ENCODE results near the gene HNRNPL. TPM values are rescaled to one million over a fixed set of nuclear protein-coding genes. Genes with fewer than 3 reads are reported as not detected.

HNRNPL gene
- total RNA-seq (2021; ENCODE audit: unreplicated experiment) (749 TPM), Bru-seq, nascent RNA (percentile 100 among the genes with signal in this experiment), BruChase-seq, experiment 1, labeled RNA remaining after a 2-hour chase (percentile 100 among the genes with signal in this experiment), BruChase-seq, experiment 2, labeled RNA remaining after a 6-hour chase (percentile 99 among the genes with signal in this experiment)
- 460 TPM for polyA plus RNA-seq (2012; ENCODE audit: insufficient read length)
- long read RNA-seq, transcript HNRNPL-203 (7 exons, 2,404 nt) = minor isoform, 16 of 1,122 reads
- long read RNA-seq, transcript HNRNPL-201 (13 exons, 2,471 nt) = major isoform, 473 of 1,122 reads
- long read RNA-seq, transcript HNRNPL-206 (6 exons, 3,094 nt) = minor isoform, 50 of 1,122 reads
- long read RNA-seq, transcript HNRNPL-210 (13 exons, 1,633 nt) = minor isoform, 10 of 1,122 reads
- long read RNA-seq, partial matches to known transcripts = 275 of 1,122 reads
- long read RNA-seq, other reads (novel, unspliced or antisense) = 281 of 1,122 reads

DNA sequence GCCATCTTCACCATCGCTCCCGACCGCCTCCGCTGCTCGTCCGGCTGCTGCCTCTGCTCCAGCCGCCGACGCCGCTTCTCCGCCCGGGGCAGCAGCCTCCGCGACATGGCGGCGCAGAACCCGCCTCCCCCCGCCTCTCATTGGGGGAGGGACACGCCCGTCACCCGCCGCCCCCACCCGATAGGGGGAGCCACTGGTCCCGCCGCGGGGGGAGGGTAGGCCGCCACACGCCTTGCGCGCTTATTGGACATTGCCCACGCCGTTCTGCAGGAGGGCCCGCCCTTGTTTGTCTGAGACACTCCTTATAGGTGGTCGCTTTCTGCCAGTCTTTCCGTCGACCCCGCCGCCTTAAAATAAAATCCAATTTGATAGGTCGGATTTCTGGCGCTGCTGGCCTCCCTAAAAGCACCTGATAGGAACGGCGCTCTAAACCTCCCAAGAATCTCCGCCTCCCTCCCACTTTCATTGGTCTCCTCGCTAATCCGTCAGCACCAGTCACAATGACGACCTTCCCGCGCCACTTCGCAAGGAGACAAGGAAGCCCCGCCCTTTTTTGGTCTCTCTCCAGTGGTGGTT, at the start of gene HNRNPL:
HNRNPL (minus strand) TSS at position 127 of the 576 bp plus-strand sequence; CDS start at position 107, 20 bp downstream.
- H3K4me1 ChIP-seq (ENCODE audit: control insufficient read depth, insufficient read depth, low read length) = peaks cover 52% of the 10 kb centered on the region
- peak within 1 kb of the TSS; percentile 61 to 70 for H3K4me3 ChIP-seq (ENCODE audit: low read depth in 2 of 2, low read length in 2 of 2)
- H3K27me3 ChIP-seq (ENCODE audit: control insufficient read depth, insufficient read depth, low read length) = no peaks in the 10 kb centered on the region
- ChIA-PET POLR2A (interaction anchor here (0.6 to 1.5 kb wide), 16 partner anchors 10 to 946 kb away, joined by 3 to 30 read pairs (median 6); partner anchors contain the start of genes ECH1, MRPS12, NFKBIB and SARS2), CTCF (interaction anchor here (0.6 to 1.0 kb wide), 4 partner anchors 9 to 189 kb away, joined by 3 to 7 read pairs (median 6); partner anchors contain the start of genes MRPS12 and SARS2)
- BruUV-seq (replicated peaks) = no TSS peak
- in situ Hi-C loops (cut with HindIII; ENCODE audit: low pct_unique_long_range_greater_than_20kb, low sequenced_read_pairs) (loop anchor here (10.0 kb wide), 1 partner anchor 85 kb away; the partner anchor contains the start of genes MRPS12 and SARS2), intact Hi-C loops (cut with micrococcal nuclease; ENCODE audit: unreplicated experiment) (loop anchor here (1.0 to 10.0 kb wide), 3 partner anchors 47 to 345 kb away; partner anchors contain the start of genes MRPS12, NFKBIB, SARS2 and SIRT2)
- peak; percentile 100 for DNase-seq (ENCODE audit: low read depth, low spot score)
- ATAC-seq = peak; percentile 75
- TF ChIP-seq TCF7L2 (IDR thresholded peaks at IDR 0.05; ENCODE audit: low read depth, low read length) (peak; percentile 89), SIN3A (IDR thresholded peaks at IDR 0.05; ENCODE audit: borderline replicate concordance, insufficient read depth, low read depth, low read length) (no peak)
- peak within 1 kb of the TSS; percentile 99 for H3K27ac ChIP-seq (ENCODE audit: low read length)
- peaks cover 31% of the 10 kb centered on the region for H3K36me3 ChIP-seq (ENCODE audit: control insufficient read depth, insufficient read depth, low read length)
- no peaks in the 10 kb centered on the region for H3K9me3 ChIP-seq (ENCODE audit: control insufficient read depth, insufficient read depth, low read depth, low read length)

- BruUV-seq (replicated peaks) = no TSS peak
- Histone ChIP-seq H3K27ac (ENCODE audit: low read length) (peak overlapping the region; percentile 66), H3K4me3 (ENCODE audit: low read depth in 2 of 2, low read length in 2 of 2) (peak overlapping the region; percentile 55 to 75), H3K4me1 (ENCODE audit: control insufficient read depth, insufficient read depth, low read length) (peaks cover 15% of the 10 kb centered on the region), H3K36me3 (ENCODE audit: control insufficient read depth, insufficient read depth, low read length) (no peaks in the 10 kb centered on the region), H3K27me3 (ENCODE audit: control insufficient read depth, insufficient read depth, low read length) (no peaks in the 10 kb centered on the region), H3K9me3 (ENCODE audit: control insufficient read depth, insufficient read depth, low read depth, low read length) (peaks cover 6% of the 10 kb centered on the region; the same call in 1 of the 2 replicates)
- POLR2A ChIA-PET = no interaction called here
- CTCF ChIA-PET = no interaction called here
- intact Hi-C loops (cut with micrococcal nuclease; ENCODE audit: unreplicated experiment) (loop anchor here (5.0 kb wide), 1 partner anchor 47 kb away; no protein-coding TSS in a partner anchor), in situ Hi-C loops (cut with HindIII; ENCODE audit: low pct_unique_long_range_greater_than_20kb, low sequenced_read_pairs) (no loop called here)
- peak; percentile 0 for ATAC-seq
- no peak for DNase-seq (ENCODE audit: low read depth, low spot score)
- TF ChIP-seq, protein P1, sequence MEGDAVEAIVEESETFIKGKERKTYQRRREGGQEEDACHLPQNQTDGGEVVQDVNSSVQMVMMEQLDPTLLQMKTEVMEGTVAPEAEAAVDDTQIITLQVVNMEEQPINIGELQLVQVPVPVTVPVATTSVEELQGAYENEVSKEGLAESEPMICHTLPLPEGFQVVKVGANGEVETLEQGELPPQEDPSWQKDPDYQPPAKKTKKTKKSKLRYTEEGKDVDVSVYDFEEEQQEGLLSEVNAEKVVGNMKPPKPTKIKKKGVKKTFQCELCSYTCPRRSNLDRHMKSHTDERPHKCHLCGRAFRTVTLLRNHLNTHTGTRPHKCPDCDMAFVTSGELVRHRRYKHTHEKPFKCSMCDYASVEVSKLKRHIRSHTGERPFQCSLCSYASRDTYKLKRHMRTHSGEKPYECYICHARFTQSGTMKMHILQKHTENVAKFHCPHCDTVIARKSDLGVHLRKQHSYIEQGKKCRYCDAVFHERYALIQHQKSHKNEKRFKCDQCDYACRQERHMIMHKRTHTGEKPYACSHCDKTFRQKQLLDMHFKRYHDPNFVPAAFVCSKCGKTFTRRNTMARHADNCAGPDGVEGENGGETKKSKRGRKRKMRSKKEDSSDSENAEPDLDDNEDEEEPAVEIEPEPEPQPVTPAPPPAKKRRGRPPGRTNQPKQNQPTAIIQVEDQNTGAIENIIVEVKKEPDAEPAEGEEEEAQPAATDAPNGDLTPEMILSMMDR (IDR thresholded peaks at IDR 0.05) = no peak
These were observed 49.1 kb upstream of the HNRNPL start for GRCh38 chr19:38898788-38899446.

GRCh38 chr19:38894968-38895367, 45.2 kb upstream of the HNRNPL start:
- TF ChIP-seq TCF7L2 (IDR thresholded peaks at IDR 0.05; ENCODE audit: low read depth, low read length) (no peak), POLR2AphosphoS5 (IDR thresholded peaks at IDR 0.05; ENCODE audit: low read depth, low read length) (no peak), SIN3A (IDR thresholded peaks at IDR 0.05; ENCODE audit: borderline replicate concordance, insufficient read depth, low read depth, low read length) (no peak)
- TF ChIP-seq, protein P2, sequence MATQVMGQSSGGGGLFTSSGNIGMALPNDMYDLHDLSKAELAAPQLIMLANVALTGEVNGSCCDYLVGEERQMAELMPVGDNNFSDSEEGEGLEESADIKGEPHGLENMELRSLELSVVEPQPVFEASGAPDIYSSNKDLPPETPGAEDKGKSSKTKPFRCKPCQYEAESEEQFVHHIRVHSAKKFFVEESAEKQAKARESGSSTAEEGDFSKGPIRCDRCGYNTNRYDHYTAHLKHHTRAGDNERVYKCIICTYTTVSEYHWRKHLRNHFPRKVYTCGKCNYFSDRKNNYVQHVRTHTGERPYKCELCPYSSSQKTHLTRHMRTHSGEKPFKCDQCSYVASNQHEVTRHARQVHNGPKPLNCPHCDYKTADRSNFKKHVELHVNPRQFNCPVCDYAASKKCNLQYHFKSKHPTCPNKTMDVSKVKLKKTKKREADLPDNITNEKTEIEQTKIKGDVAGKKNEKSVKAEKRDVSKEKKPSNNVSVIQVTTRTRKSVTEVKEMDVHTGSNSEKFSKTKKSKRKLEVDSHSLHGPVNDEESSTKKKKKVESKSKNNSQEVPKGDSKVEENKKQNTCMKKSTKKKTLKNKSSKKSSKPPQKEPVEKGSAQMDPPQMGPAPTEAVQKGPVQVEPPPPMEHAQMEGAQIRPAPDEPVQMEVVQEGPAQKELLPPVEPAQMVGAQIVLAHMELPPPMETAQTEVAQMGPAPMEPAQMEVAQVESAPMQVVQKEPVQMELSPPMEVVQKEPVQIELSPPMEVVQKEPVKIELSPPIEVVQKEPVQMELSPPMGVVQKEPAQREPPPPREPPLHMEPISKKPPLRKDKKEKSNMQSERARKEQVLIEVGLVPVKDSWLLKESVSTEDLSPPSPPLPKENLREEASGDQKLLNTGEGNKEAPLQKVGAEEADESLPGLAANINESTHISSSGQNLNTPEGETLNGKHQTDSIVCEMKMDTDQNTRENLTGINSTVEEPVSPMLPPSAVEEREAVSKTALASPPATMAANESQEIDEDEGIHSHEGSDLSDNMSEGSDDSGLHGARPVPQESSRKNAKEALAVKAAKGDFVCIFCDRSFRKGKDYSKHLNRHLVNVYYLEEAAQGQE (IDR thresholded peaks at IDR 0.05; ENCODE audit: insufficient read depth in 1 of 2, low read depth in 2 of 2, low read length in 1 of 2) = no peak
- TF ChIP-seq, protein P1 (IDR thresholded peaks at IDR 0.05) = no peak
- CTCF ChIA-PET = interaction anchor here (1.2 kb wide), 1 partner anchor 36 kb away, joined by 3 read pairs; the partner anchor contains the start of genes MRPS12 and SARS2
- Histone ChIP-seq H3K36me3 (ENCODE audit: control insufficient read depth, insufficient read depth, low read length) (no peaks in the 10 kb centered on the region), H3K4me1 (ENCODE audit: control insufficient read depth, insufficient read depth, low read length) (peaks cover 10% of the 10 kb centered on the region), H3K27ac (ENCODE audit: low read length) (no peak overlapping the region), H3K27me3 (ENCODE audit: control insufficient read depth, insufficient read depth, low read length) (no peaks in the 10 kb centered on the region), H3K9me3 (ENCODE audit: control insufficient read depth, insufficient read depth, low read depth, low read length) (no peaks in the 10 kb centered on the region), H3K4me3 (ENCODE audit: low read depth in 2 of 2, low read length in 2 of 2) (no peak overlapping the region)
- intact Hi-C loops (cut with micrococcal nuclease; ENCODE audit: unreplicated experiment) = loop anchor here (5.0 kb wide), 1 partner anchor 43 kb away; no protein-coding TSS in a partner anchor
- ATAC-seq (no peak), DNase-seq (ENCODE audit: low read depth, low spot score) (no peak)
- no TSS peak for BruUV-seq (replicated peaks)
- in situ Hi-C loops (cut with HindIII; ENCODE audit: low pct_unique_long_range_greater_than_20kb, low sequenced_read_pairs) = no loop called here
- POLR2A ChIA-PET = interaction anchor here (0.5 kb wide), 1 partner anchor 371 kb away, joined by 8 read pairs; no protein-coding TSS in a partner anchor

All from Panc1 (cell line).